ENCODE results near the gene DMRT1. TPM values are rescaled to one million over a fixed set of nuclear protein-coding genes. Genes with fewer than 3 reads are reported as not detected.

DMRT1 gene
- total and polyA plus RNA-seq, 5 donors from 2014 or later: not detected

DNA sequence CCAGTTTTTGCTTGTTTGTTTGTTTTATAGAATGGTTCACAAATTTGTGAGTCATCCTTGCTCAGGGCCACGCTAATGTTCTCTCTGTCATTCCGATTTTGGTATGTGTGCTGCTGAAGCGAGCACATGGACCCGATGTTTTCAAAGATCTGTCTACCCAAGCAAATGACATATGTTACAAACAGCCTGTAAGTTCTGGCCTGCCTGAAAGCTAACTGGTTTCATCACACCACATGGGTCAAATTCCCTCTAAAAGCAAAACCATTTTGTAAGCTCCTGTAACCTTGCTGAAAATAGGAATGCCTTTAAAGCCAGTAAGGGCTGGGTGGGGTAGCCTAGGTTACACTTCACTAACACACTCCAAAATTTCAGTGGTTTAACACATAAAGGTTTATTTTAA, 160.3 kb downstream of the DMRT1 start:
- no peaks in the 10 kb centered on the region for H3K36me3 Mint-ChIP-seq
- H3K27me3 ChIP-seq (ENCODE audit: control insufficient read depth, insufficient read depth, low read length): no peaks in the 10 kb centered on the region
- H3K9me3 ChIP-seq (ENCODE audit: control insufficient read depth in 2 of 2, low read length in 2 of 2): peaks cover 0 to 6% of the 10 kb centered on the region in 2 experiments
- no peak for ATAC-seq (ENCODE audit: low read depth in 2 of 2)
- H3K4me1 Mint-ChIP-seq: peaks cover 0 to 4% (median 0%) of the 10 kb centered on the region in 4 donors
- peaks cover 0 to 2% (median 0%) of the 10 kb centered on the region in 7 donors for H3K9me3 Mint-ChIP-seq
- H3K4me3 ChIP-seq (ENCODE audit: low read depth, low read length): no peak overlapping the region
- H3K36me3 ChIP-seq (ENCODE audit: control insufficient read depth, insufficient read depth, low read length): no peaks in the 10 kb centered on the region
- H3K27me3 Mint-ChIP-seq: peaks cover 17% of the 10 kb centered on the region
- no peak for DNase-seq
- no peak overlapping the region for H3K27ac ChIP-seq (ENCODE audit: insufficient read depth, low read length, poor library complexity, severe bottlenecking)
- no peak overlapping the region for H3K4me3 Mint-ChIP-seq
- peak overlapping the region in 1 of 3 donors; percentile 26 for H3K27ac Mint-ChIP-seq
- no peaks in the 10 kb centered on the region for H3K4me1 ChIP-seq (ENCODE audit: control insufficient read depth, insufficient read depth, low read length, poor library complexity, severe bottlenecking)

DNA sequence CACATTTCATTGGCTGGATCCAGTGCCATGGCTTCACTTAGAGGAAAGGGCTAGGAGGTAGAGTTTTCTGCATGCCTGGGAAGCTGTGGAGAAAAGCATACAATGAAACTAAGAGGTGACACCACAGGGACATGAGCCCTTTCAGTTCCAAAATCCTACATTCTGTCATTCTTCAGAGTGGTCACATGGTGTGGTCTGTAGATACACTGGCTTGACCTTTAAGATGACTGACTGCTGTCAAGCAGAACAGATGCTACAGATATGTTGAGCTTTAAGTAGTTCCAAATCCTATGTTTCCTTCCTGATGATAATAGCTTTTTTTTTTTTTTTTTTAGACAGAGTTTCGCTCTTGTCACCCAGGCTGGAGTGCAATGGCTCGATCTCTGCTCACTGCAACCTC, 161.2 kb downstream of the DMRT1 start:
- ATAC-seq (ENCODE audit: low read depth in 2 of 2): no peak
- H3K9me3 ChIP-seq (ENCODE audit: control insufficient read depth in 2 of 2, low read length in 2 of 2): peaks cover 0 to 6% of the 10 kb centered on the region in 2 experiments
- no peaks in the 10 kb centered on the region for H3K36me3 Mint-ChIP-seq
- no peak for DNase-seq
- H3K4me3 Mint-ChIP-seq: no peak overlapping the region
- H3K4me1 ChIP-seq (ENCODE audit: control insufficient read depth, insufficient read depth, low read length, poor library complexity, severe bottlenecking): no peaks in the 10 kb centered on the region
- H3K27me3 ChIP-seq (ENCODE audit: control insufficient read depth, insufficient read depth, low read length): peaks cover 2% of the 10 kb centered on the region
- peaks cover 26% of the 10 kb centered on the region for H3K27me3 Mint-ChIP-seq
- no peaks in the 10 kb centered on the region for H3K36me3 ChIP-seq (ENCODE audit: control insufficient read depth, insufficient read depth, low read length)
- H3K4me1 Mint-ChIP-seq: peaks cover 0 to 4% (median 0%) of the 10 kb centered on the region in 4 donors
- H3K9me3 Mint-ChIP-seq: peaks cover 0 to 2% (median 0%) of the 10 kb centered on the region in 7 donors
- H3K27ac ChIP-seq (ENCODE audit: insufficient read depth, low read length, poor library complexity, severe bottlenecking): no peak overlapping the region
- H3K4me3 ChIP-seq (ENCODE audit: low read depth, low read length): no peak overlapping the region
- H3K27ac Mint-ChIP-seq: no peak overlapping the region

DNA sequence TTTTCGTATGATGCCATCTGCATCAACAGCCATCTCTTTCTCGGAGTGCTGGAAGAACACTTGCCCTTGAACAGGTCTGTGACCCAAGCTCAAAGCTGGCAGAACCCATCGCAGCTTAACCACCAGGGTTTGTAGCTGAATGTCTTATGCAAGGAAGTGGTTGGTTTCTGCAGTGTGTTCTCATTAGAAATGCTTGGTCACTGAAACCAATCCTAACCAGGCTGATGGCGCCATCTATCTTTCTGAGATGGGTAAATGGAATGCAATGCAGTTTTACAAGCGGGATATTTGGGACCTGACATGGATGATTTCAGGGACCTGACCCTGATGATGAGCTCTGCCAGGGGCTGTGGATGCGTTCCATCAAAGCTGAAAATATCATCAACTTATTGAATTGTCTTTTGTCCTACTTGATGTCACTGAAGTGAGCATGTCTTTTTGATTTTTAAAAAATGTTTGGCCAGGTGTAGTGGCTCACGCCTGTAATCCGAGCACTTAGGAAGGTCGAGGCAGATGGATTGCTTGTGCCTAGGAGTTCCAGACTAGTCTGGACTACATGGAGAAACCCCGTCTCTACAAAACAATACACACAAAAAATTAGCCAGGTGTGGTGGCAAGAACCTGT, 163.7 kb downstream of the DMRT1 start:
- DNase-seq: peak in 2 of 3 donors; percentile 6 to 70
- no peak for ATAC-seq (ENCODE audit: low read depth in 2 of 2)
- H3K27ac ChIP-seq (ENCODE audit: insufficient read depth, low read length, poor library complexity, severe bottlenecking): no peak overlapping the region

DNA sequence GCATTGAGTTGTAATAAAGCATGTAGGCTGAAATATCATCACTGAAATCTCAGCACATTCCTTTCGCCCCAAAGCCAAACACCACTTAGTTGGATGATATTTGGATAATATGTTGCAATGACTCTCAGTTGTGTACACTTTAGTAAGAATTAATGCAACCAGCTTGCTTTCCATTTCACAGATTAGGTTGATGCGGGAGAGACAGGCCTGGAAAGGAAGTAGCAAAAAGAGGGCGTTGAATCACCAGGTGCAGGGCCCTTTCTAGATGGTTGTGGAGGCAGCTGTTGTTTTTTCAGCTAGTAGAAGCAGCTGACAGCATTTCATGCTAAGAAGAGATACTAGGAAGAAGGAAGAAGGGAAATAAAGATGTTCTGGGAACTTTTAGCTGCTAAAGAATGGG, 165.8 kb downstream of the DMRT1 start:
- peaks cover 0 to 4% (median 0%) of the 10 kb centered on the region in 4 donors for H3K4me1 Mint-ChIP-seq
- H3K4me3 ChIP-seq (ENCODE audit: low read depth, low read length): no peak overlapping the region
- no peaks in the 10 kb centered on the region for H3K4me1 ChIP-seq (ENCODE audit: control insufficient read depth, insufficient read depth, low read length, poor library complexity, severe bottlenecking)
- peaks cover 45% of the 10 kb centered on the region for H3K27me3 Mint-ChIP-seq
- ATAC-seq (ENCODE audit: low read depth in 2 of 2): no peak
- H3K36me3 Mint-ChIP-seq: no peaks in the 10 kb centered on the region
- H3K4me3 Mint-ChIP-seq: no peak overlapping the region
- H3K27ac ChIP-seq (ENCODE audit: insufficient read depth, low read length, poor library complexity, severe bottlenecking): no peak overlapping the region
- peaks cover 0 to 2% (median 0%) of the 10 kb centered on the region in 7 donors for H3K9me3 Mint-ChIP-seq
- no peak overlapping the region for H3K27ac Mint-ChIP-seq
- no peaks in the 10 kb centered on the region for H3K36me3 ChIP-seq (ENCODE audit: control insufficient read depth, insufficient read depth, low read length)
- peaks cover 2% of the 10 kb centered on the region for H3K27me3 ChIP-seq (ENCODE audit: control insufficient read depth, insufficient read depth, low read length)
- no peak for DNase-seq
- no peaks in the 10 kb centered on the region for H3K9me3 ChIP-seq (ENCODE audit: control insufficient read depth in 2 of 2, low read length in 2 of 2)

More for the DNA sequence above, 163.7 kb downstream of the DMRT1 start:
- H3K9me3 Mint-ChIP-seq: peaks cover 0 to 2% (median 0%) of the 10 kb centered on the region in 7 donors
- H3K27me3 ChIP-seq (ENCODE audit: control insufficient read depth, insufficient read depth, low read length): peaks cover 2% of the 10 kb centered on the region
- no peak overlapping the region for H3K4me3 ChIP-seq (ENCODE audit: low read depth, low read length)
- no peaks in the 10 kb centered on the region for H3K4me1 ChIP-seq (ENCODE audit: control insufficient read depth, insufficient read depth, low read length, poor library complexity, severe bottlenecking)
- H3K27me3 Mint-ChIP-seq: peaks cover 45% of the 10 kb centered on the region
- no peaks in the 10 kb centered on the region for H3K36me3 Mint-ChIP-seq
- no peak overlapping the region for H3K4me3 Mint-ChIP-seq
- no peaks in the 10 kb centered on the region for H3K36me3 ChIP-seq (ENCODE audit: control insufficient read depth, insufficient read depth, low read length)
- peaks cover 0 to 4% (median 0%) of the 10 kb centered on the region in 4 donors for H3K4me1 Mint-ChIP-seq
- H3K9me3 ChIP-seq (ENCODE audit: control insufficient read depth in 2 of 2, low read length in 2 of 2): no peaks in the 10 kb centered on the region
- no peak overlapping the region for H3K27ac Mint-ChIP-seq

DNA sequence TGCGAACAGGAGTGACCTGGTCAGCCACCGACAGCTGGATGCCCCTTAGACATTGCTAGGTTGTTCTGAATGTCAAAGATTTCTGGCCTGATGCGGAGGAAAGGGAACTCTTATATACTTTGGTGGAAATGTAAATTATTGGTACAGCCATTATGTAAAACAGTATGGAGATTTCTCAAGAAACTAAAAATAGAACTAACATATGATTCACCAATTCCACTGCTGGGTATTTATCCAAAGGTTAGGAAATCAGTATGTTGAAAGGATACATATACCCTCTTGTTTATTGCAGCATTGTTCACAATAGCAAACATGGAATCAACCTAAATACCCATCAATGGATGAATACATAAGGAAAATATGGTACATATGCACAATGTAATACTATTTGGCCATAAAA, 166.7 kb downstream of the DMRT1 start:
- Mint-ChIP-seq H3K36me3 (no peaks in the 10 kb centered on the region), H3K9me3 (peaks cover 0 to 2% (median 0%) of the 10 kb centered on the region in 7 donors), H3K27me3 (peaks cover 50% of the 10 kb centered on the region), H3K4me1 (peaks cover 0 to 4% (median 0%) of the 10 kb centered on the region in 4 donors), H3K27ac (no peak overlapping the region), H3K4me3 (no peak overlapping the region)
- Histone ChIP-seq H3K27me3 (ENCODE audit: control insufficient read depth, insufficient read depth, low read length) (peaks cover 2% of the 10 kb centered on the region), H3K36me3 (ENCODE audit: control insufficient read depth, insufficient read depth, low read length) (no peaks in the 10 kb centered on the region), H3K9me3 (ENCODE audit: control insufficient read depth in 2 of 2, low read length in 2 of 2) (no peaks in the 10 kb centered on the region), H3K4me3 (ENCODE audit: low read depth, low read length) (no peak overlapping the region), H3K4me1 (ENCODE audit: control insufficient read depth, insufficient read depth, low read length, poor library complexity, severe bottlenecking) (no peaks in the 10 kb centered on the region), H3K27ac (ENCODE audit: insufficient read depth, low read length, poor library complexity, severe bottlenecking) (no peak overlapping the region)
- ATAC-seq (ENCODE audit: low read depth in 2 of 2): no peak
- DNase-seq: no peak

DNA sequence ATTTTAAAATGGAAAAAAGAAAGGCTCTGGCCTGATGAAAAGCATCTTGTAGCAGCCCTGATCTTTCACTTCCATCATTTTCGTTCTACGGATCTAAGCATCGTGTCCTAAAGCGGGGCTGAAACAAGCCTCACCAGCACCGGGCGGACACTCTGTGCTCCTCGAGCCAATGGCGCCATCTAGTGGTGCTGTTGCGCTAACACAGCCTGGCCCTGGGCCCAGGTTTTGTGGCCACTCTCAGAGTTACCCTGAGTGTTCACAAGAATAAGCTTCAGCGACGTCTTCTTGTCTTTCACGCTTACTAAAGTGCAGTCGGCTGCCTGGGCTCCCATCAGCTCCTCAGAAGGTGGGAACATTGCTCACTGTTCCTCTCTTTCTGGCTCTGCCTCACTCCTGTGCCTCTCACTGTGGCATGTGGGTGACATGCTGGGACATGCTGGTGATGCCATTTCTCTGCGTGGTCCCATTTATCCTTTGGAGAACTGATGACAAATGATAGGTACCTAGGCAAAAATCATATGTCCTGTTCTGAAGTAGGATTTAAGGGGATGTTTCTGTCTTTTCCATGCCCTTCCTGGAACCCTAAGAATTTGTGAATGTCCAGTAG, 167.7 kb downstream of the DMRT1 start:
- no peaks in the 10 kb centered on the region for H3K36me3 ChIP-seq (ENCODE audit: control insufficient read depth, insufficient read depth, low read length)
- H3K4me3 Mint-ChIP-seq: no peak overlapping the region
- peaks cover 2% of the 10 kb centered on the region for H3K27me3 ChIP-seq (ENCODE audit: control insufficient read depth, insufficient read depth, low read length)
- peak; percentile 73 to 81 for ATAC-seq (ENCODE audit: low read depth in 2 of 2)
- no peaks in the 10 kb centered on the region for H3K4me1 ChIP-seq (ENCODE audit: control insufficient read depth, insufficient read depth, low read length, poor library complexity, severe bottlenecking)
- H3K4me3 ChIP-seq (ENCODE audit: low read depth, low read length): no peak overlapping the region
- no peak overlapping the region for H3K27ac Mint-ChIP-seq
- DNase-seq: peak; percentile 30 to 73 (median 59)
- no peaks in the 10 kb centered on the region for H3K9me3 ChIP-seq (ENCODE audit: control insufficient read depth in 2 of 2, low read length in 2 of 2)
- no peak overlapping the region for H3K27ac ChIP-seq (ENCODE audit: insufficient read depth, low read length, poor library complexity, severe bottlenecking)
- H3K9me3 Mint-ChIP-seq: peaks cover 0 to 2% (median 0%) of the 10 kb centered on the region in 7 donors
- no peaks in the 10 kb centered on the region for H3K36me3 Mint-ChIP-seq
- H3K4me1 Mint-ChIP-seq: peaks cover 0 to 4% (median 0%) of the 10 kb centered on the region in 4 donors
- peaks cover 47% of the 10 kb centered on the region for H3K27me3 Mint-ChIP-seq

DNA sequence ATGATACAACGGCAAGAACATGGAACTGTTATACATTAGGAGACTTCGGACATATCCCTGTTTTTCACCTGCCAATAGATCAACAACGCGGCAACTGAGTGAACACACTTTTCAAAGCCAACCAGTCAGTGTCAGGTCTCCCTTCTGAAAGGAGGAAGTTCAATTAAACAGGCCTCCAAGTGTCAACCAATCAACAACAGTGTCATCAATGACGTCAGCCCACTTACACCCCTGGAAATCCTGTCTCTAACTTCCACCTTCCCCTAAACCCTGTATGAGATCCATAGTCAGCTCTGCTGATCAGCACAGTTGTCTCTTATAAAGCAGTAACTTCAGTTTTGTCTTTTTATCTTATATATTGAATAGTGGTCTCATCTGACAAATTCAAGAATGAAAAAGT, 171.5 kb downstream of the DMRT1 start:
- no peak for ATAC-seq (ENCODE audit: low read depth in 2 of 2)

More for the DNA sequence above, 171.5 kb downstream of the DMRT1 start:
- Mint-ChIP-seq H3K27ac (no peak overlapping the region), H3K27me3 (peaks cover 30% of the 10 kb centered on the region), H3K36me3 (no peaks in the 10 kb centered on the region), H3K4me3 (no peak overlapping the region), H3K4me1 (no peaks in the 10 kb centered on the region), H3K9me3 (peaks cover 0 to 1% (median 0%) of the 10 kb centered on the region in 7 donors)
- Histone ChIP-seq H3K27me3 (ENCODE audit: control insufficient read depth, insufficient read depth, low read length) (no peaks in the 10 kb centered on the region), H3K9me3 (ENCODE audit: control insufficient read depth in 2 of 2, low read length in 2 of 2) (no peaks in the 10 kb centered on the region), H3K4me1 (ENCODE audit: control insufficient read depth, insufficient read depth, low read length, poor library complexity, severe bottlenecking) (no peaks in the 10 kb centered on the region), H3K27ac (ENCODE audit: insufficient read depth, low read length, poor library complexity, severe bottlenecking) (no peak overlapping the region), H3K4me3 (ENCODE audit: low read depth, low read length) (no peak overlapping the region), H3K36me3 (ENCODE audit: control insufficient read depth, insufficient read depth, low read length) (no peaks in the 10 kb centered on the region)
- no peak for DNase-seq

Data from CD4-positive, CD25-positive, alpha-beta regulatory T cell (primary cell).